ENCODE results near the gene RNFT2.
"Not testable (repeated sequence)": the region's sequence is repeated elsewhere in the genome, so short reads cannot be mapped to it uniquely, and the experiment has no call there.

RNFT2 gene

DNA sequence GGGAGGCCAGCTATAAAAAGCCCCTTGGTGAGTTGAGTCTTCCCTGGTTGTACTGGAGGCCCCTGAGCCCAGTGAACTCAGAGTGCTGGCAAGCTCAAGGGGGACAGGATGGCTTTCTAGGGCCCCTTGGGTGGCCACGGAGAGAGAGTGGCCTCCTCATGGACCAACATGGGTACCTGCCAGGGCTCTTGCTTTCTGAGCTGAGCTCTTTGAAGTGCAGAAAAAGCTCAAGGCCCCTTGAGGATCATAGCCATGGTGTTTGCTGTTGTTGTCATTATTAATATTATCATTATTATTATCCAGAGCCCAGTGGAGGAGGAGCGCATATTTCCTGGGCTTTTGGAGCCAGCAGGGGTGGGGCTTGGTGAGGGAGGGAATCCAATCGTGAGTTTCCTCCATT is 6.7 kb downstream of the RNFT2 start:
- DNase-seq (ENCODE audit: low spot score) = no peak

- DNase-seq (ENCODE audit: low spot score) = no peak
These were observed 7.4 kb downstream of the RNFT2 start for GRCh38 chr12:116745554-116745953.

- no peak for DNase-seq (ENCODE audit: low spot score)
These were observed 11.8 kb downstream of the RNFT2 start for GRCh38 chr12:116749884-116750283.

GRCh38 chr12:116750298-116750697 is 12.2 kb downstream of the RNFT2 start:
- DNase-seq (ENCODE audit: low spot score) = no peak

GRCh38 chr12:116754097-116754496 is 16.0 kb downstream of the RNFT2 start:
- not testable (repeated sequence) for DNase-seq (ENCODE audit: low spot score)

DNA sequence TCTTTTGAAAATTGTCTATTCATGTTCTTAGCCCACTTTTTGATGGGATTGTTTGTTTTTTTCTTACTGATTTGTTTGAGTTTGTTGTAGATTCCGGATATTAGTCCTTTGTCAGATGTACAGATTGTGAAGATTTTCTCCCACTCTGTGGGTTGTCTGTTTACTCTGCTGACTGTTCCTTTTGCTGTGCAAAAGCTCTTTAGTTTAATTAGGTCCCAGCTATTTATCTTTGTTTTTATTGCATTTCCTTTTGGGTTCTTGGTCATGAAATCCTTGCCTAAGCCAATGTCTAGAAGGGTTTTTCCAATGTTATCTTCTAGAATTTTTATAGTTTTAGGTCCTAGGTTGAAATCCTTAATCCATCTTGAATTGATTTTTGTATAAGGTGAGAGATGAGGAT is 16.7 kb downstream of the RNFT2 start:
- not testable (repeated sequence) for DNase-seq (ENCODE audit: low spot score)

- DNase-seq (ENCODE audit: low spot score) = no peak
These were observed 21.9 kb downstream of the RNFT2 start for GRCh38 chr12:116759783-116760621.

- DNase-seq (ENCODE audit: low spot score) = no peak
These were observed 22.5 kb downstream of the RNFT2 start for GRCh38 chr12:116760622-116761020.

GRCh38 chr12:116761499-116761898 is 23.4 kb downstream of the RNFT2 start:
- DNase-seq (ENCODE audit: low spot score) = no peak

- DNase-seq (ENCODE audit: low spot score) = no peak
These were observed 27.2 kb downstream of the RNFT2 start for GRCh38 chr12:116765271-116765670.

- no peak for DNase-seq (ENCODE audit: low spot score)
These were observed 28.2 kb downstream of the RNFT2 start for GRCh38 chr12:116766285-116766684.

DNA sequence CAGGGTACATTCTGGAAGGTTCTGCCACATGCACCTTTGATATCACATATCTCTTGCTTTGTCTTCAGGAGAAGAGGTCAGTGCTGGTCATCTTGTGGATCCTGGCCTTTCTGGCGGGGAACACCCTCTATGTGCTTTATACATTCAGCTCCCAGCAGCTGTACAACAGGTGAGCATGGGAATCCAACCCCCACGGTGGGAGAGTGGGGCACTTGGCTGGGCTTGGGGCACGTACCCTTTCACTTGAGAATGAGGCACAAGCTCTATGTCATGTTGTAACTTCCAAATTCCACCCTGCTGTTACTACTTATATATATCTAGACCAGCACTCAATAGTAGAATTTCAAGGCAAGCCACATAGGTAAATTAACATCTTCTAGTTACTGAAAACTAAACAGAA is 28.6 kb downstream of the RNFT2 start:
- DNase-seq (ENCODE audit: low spot score) = no peak

DNA sequence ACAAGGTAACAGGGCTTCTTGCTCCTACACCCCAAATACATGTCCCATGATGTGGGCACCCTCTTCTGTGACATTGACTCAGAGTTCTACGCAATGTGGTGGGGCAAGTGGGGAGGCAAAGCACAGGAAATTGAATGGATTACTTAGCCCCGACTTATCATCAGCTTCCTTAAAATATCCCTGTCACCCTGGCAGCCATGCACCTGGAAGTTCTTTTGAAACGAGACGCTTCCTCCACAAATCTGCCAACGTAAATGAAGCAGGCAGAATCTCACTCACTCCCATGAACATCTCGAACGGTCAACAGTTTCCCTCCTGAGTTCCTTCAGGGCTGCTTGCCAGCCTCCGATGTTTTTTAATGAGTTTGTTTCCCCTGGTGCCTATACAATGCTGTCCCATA is 33.5 kb downstream of the RNFT2 start:
- no peak for DNase-seq (ENCODE audit: low spot score)

GRCh38 chr12:116773276-116773731 is 35.2 kb downstream of the RNFT2 start:
- no peak for DNase-seq (ENCODE audit: low spot score)

GRCh38 chr12:116774020-116774419 is 35.9 kb downstream of the RNFT2 start:
- no peak for DNase-seq (ENCODE audit: low spot score)

GRCh38 chr12:116777245-116777644 is 39.1 kb downstream of the RNFT2 start:
- DNase-seq (ENCODE audit: low spot score) = no peak

DNA sequence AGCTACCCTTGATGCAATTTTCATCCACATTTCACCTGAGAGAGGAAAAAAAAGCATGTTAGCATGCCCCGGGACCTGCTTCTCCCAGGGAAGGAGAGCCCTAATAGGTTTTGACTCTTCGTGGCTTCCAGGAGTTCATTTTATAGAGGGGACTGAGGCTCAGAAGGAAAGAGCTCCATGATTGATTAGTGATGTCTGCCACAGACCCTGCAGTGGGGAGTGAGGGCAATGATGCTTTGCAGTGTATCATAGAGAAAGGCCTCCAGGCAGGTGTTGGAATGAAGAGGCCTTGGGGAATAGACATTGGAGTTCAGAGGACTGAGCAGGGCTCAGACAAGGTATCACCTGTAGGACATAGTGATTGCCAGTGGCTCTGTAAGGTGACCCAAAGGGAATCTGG is 41.5 kb downstream of the RNFT2 start:
- no peak for DNase-seq (ENCODE audit: low spot score)

DNA sequence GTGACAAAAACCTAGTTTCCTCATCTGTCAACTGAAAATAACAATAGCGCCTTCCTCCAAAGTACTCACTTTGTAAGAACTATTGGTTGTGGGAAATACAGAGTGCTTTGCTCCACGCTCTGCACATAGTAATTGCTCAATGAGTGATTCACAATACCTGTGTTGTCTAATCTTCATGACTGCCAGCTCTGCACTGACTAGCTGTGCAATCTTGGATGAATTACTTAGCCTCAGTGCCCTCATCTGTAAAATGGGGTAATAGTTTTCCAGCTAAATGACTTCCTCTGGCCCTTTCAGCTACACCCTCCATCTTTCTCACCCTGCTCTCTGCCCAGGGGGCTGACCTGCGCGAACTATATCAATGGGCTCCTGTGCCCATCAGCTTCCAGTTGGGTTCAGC is 42.8 kb downstream of the RNFT2 start:
- no peak for DNase-seq (ENCODE audit: low spot score)

DNA sequence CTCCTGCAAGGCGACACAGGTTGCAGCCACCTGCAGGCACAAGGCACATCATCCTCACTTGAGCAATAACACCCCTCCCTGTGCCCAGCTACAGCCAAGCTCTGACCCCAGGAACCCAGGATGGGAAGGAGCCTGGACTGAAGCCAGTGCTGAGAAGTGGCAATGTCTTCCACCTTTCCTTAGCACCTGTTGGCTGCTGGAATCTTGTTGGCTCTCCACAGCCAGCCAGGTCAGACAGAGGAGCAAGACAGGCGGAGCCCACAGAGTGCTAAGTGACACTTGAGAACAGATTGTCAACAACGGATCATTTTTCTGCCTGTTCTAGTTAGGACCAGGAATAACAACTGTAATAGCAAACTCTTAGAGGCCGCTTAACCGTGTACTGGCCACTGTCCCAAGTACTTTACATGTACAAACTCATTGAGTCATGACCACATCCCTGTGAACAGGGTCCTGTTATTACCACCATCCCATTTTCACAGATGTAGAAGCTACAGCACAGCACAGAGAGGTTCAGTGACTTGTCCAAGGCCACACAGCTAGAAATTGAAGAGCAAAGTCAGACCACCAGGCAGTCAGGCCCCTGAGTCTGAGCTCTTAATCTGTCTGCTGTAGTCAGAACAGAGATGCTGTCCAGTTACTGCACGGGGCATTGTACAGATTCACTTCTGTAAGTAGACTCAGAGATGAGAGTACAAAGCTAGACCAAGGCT is 45.6 kb downstream of the RNFT2 start:
- DNase-seq (ENCODE audit: low spot score) = no peak

DNA sequence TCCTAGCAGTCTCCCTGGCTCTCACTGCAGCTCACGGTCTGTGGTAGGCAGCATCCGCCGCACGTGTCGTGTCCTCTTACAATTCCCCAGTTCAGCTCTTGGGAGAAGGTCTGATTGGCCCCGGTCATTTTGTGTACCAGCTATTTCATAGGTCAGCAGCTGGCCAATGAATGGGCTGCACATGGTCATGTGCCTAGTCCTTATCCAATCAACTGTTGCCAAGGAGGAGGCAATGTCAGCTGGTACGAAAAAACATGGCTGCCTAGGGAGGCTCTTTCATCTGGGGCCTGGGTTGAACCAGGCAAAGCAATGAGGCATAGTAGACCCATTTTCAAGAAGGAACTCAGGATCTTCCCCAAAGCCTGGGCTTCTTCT is 46.1 kb downstream of the RNFT2 start:
- no peak for DNase-seq (ENCODE audit: low spot score)

DNA sequence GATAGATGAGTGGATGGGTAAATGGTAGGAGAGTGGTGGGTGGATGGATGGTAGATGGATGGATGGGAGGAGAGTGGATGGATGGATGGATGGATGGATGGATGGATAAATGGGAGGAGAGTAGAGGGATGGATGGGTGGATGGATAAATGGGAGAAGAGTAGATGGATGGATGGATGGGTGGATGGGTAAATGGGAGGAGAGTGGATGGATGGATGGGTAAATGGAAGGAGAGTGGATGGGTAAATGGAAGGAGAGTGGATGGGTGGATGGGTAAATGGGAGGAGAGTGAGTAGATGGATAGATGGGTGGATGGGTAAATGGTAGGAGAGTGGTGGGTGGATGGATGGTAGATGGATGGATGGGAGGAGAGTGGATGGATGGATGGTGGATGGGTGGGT is 51.4 kb downstream of the RNFT2 start:
- DNase-seq (ENCODE audit: low spot score) = not testable (repeated sequence)

- no peak for DNase-seq (ENCODE audit: low spot score)
These were observed 52.0 kb downstream of the RNFT2 start for GRCh38 chr12:116790066-116790465.

DNA sequence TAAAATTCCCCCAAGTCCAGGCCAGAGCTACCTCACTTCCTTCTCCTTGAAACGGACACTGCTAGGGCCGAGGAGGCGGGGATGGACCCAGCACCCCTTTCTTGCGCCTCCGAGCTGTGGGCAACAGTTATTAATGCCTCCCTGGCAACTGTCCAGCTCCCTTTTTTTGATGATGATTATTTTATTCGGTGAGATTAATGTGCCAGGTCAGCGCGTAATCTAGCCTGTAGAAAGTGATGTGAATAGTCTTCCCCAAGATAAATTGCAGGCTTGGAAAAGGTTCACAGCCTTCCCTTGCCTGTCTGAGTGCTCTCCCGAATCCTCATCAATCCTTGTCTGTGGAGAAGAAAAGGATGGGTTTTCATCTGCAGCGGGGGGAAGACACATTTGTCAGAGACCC is 54.3 kb downstream of the RNFT2 start:
- no peak for DNase-seq (ENCODE audit: low spot score)

All from Ammon's horn (tissue), 1 donor.